ENCODE data around the gene CXCR3.

CXCR3 gene

DNA sequence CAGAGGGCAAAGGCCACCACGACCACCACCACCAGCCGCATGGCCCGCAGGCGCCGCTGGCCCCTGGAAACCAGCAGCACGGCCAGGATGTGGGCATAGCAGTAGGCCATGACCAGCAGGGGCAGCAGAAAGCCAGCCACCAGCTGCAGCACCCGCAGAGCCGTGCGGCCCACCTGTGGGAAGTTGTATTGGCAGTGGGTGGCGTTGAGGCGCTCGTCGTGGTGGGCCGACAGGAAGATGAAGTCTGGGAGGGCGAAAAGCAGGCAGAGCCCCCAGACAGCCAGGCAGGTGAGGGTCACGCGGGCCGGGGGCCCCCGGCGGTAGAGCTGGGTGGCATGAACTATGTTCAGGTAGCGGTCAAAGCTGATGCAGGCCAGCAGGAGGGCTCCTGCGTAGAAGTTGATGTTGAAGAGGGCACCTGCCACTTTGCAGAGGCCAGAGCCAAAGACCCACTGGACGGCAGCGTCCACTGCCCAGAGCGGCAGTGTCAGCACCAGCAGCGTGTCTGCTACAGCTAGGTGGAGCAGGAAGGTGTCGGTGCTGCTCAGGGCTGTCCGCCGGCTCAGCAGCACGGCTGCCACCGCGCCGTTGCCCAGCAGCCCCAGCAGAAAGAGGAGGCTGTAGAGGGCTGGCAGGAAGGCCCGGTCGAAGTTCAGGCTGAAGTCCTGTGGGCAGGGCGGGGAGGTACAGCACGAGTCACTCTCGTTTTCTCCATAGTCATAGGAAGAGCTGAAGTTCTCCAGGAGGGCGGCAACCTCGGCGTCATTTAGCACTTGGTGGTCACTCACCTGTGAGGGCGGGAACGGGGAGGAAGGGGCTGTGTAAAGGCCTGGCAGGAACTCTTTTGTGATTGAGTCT is 1.4 kb downstream of the CXCR3 start (continued):
- TF ChIP-seq, protein P1, sequence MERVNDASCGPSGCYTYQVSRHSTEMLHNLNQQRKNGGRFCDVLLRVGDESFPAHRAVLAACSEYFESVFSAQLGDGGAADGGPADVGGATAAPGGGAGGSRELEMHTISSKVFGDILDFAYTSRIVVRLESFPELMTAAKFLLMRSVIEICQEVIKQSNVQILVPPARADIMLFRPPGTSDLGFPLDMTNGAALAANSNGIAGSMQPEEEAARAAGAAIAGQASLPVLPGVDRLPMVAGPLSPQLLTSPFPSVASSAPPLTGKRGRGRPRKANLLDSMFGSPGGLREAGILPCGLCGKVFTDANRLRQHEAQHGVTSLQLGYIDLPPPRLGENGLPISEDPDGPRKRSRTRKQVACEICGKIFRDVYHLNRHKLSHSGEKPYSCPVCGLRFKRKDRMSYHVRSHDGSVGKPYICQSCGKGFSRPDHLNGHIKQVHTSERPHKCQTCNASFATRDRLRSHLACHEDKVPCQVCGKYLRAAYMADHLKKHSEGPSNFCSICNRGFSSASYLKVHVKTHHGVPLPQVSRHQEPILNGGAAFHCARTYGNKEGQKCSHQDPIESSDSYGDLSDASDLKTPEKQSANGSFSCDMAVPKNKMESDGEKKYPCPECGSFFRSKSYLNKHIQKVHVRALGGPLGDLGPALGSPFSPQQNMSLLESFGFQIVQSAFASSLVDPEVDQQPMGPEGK (CRISPR knock-in tag; IDR thresholded peaks at IDR 0.05; ENCODE audit: borderline replicate concordance): no peak
- TF ChIP-seq ARNTL (CRISPR knock-in tag; IDR thresholded peaks at IDR 0.05; ENCODE audit: borderline replicate concordance, low read depth) (no peak), ESRRG (CRISPR knock-in tag; IDR thresholded peaks at IDR 0.05) (no peak), ZC3H10 (CRISPR knock-in tag; IDR thresholded peaks at IDR 0.05) (no peak), TOX (CRISPR knock-in tag; IDR thresholded peaks at IDR 0.05; ENCODE audit: borderline replicate concordance) (no peak), OSR1 (CRISPR knock-in tag; IDR thresholded peaks at IDR 0.05) (no peak), GLIS3 (CRISPR knock-in tag; IDR thresholded peaks at IDR 0.05) (no peak)

DNA sequence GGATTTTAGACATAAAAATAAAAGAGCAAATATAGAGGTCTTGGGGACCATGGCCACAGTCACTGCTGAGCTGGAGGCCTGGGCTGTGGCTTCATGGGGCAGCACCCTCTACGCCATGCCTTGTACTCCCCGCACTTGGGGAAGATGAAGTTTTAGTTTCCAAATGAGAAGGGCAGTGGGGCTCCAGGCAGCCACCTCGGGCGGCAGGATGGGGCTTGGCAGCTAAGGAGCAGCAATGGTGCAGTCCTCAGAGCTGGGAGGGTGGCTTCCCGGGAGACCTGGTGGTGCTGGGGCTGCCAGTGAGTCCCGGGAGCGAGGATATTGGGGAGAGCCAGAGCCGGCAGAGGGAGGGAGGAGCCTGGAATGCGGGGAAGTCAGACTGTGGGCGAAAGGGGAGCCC is 2.4 kb downstream of the CXCR3 start:
- TF ChIP-seq ZC3H10 (CRISPR knock-in tag; IDR thresholded peaks at IDR 0.05): no peak
- TF ChIP-seq ZFP30 (CRISPR knock-in tag; IDR thresholded peaks at IDR 0.05): no peak
- TF ChIP-seq CSDC2 (CRISPR knock-in tag; IDR thresholded peaks at IDR 0.05): no peak
- no peak for TF ChIP-seq SNAI2 (CRISPR knock-in tag; IDR thresholded peaks at IDR 0.05)
- TF ChIP-seq ZFP3 (CRISPR knock-in tag; IDR thresholded peaks at IDR 0.05): no peak
- TF ChIP-seq RARB (CRISPR knock-in tag; IDR thresholded peaks at IDR 0.05): no peak
- TF ChIP-seq PPARA (CRISPR knock-in tag; IDR thresholded peaks at IDR 0.05; ENCODE audit: borderline replicate concordance): no peak
- no peak for TF ChIP-seq ZNF8 (CRISPR knock-in tag; IDR thresholded peaks at IDR 0.05)
- no peak for TF ChIP-seq OSR1 (CRISPR knock-in tag; IDR thresholded peaks at IDR 0.05)
- TF ChIP-seq, protein P2, sequence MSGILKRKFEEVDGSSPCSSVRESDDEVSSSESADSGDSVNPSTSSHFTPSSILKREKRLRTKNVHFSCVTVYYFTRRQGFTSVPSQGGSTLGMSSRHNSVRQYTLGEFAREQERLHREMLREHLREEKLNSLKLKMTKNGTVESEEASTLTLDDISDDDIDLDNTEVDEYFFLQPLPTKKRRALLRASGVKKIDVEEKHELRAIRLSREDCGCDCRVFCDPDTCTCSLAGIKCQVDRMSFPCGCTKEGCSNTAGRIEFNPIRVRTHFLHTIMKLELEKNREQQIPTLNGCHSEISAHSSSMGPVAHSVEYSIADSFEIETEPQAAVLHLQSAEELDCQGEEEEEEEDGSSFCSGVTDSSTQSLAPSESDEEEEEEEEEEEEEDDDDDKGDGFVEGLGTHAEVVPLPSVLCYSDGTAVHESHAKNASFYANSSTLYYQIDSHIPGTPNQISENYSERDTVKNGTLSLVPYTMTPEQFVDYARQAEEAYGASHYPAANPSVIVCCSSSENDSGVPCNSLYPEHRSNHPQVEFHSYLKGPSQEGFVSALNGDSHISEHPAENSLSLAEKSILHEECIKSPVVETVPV (CRISPR knock-in tag; IDR thresholded peaks at IDR 0.05): no peak
- no peak for TF ChIP-seq TOX (CRISPR knock-in tag; IDR thresholded peaks at IDR 0.05; ENCODE audit: borderline replicate concordance)
- no peak for TF ChIP-seq TCF4 (CRISPR knock-in tag; IDR thresholded peaks at IDR 0.05; ENCODE audit: borderline replicate concordance)
- TF ChIP-seq ZNF565 (CRISPR knock-in tag; conservative IDR thresholded peaks at IDR 0.05; ENCODE audit: low read depth): no peak
- TF ChIP-seq GLIS3 (CRISPR knock-in tag; IDR thresholded peaks at IDR 0.05): no peak
- no peak for TF ChIP-seq ZNF70 (CRISPR knock-in tag; IDR thresholded peaks at IDR 0.05)
- ATAC-seq: no peak

DNA sequence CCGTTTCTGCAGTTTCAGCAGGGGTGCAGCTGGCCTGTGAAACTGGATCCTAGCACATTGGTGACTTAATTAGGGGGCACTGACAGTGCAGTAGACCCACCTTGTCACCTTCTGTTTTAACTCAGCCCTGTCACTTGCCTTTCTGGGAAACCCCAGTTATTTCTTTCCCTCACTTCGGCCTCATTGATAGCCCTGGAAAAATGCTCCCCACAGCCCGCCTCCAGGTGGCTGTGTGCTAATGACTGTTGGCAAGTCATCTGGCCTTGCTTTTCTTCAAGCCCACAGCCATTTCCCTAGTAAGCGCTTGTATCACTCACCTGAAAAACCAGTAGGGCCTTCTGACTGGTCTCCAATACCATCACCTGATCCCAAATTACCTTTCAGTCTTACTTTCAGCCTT is 3.3 kb downstream of the CXCR3 start:
- ATAC-seq: no peak
- TF ChIP-seq ZNF8 (CRISPR knock-in tag; IDR thresholded peaks at IDR 0.05) (no peak), ZC3H10 (CRISPR knock-in tag; IDR thresholded peaks at IDR 0.05) (no peak), ZNF70 (CRISPR knock-in tag; IDR thresholded peaks at IDR 0.05) (no peak), RARB (CRISPR knock-in tag; IDR thresholded peaks at IDR 0.05) (no peak), GLIS3 (CRISPR knock-in tag; IDR thresholded peaks at IDR 0.05) (no peak), ZNF565 (CRISPR knock-in tag; conservative IDR thresholded peaks at IDR 0.05; ENCODE audit: low read depth) (no peak), ARNTL (CRISPR knock-in tag; IDR thresholded peaks at IDR 0.05; ENCODE audit: borderline replicate concordance, low read depth) (no peak), PPARA (CRISPR knock-in tag; IDR thresholded peaks at IDR 0.05; ENCODE audit: borderline replicate concordance) (no peak), OSR1 (CRISPR knock-in tag; IDR thresholded peaks at IDR 0.05) (no peak)
- TF ChIP-seq, protein P3, sequence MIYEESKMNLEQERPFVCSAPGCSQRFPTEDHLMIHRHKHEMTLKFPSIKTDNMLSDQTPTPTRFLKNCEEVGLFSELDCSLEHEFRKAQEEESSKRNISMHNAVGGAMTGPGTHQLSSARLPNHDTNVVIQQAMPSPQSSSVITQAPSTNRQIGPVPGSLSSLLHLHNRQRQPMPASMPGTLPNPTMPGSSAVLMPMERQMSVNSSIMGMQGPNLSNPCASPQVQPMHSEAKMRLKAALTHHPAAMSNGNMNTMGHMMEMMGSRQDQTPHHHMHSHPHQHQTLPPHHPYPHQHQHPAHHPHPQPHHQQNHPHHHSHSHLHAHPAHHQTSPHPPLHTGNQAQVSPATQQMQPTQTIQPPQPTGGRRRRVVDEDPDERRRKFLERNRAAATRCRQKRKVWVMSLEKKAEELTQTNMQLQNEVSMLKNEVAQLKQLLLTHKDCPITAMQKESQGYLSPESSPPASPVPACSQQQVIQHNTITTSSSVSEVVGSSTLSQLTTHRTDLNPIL (CRISPR knock-in tag; IDR thresholded peaks at IDR 0.05; ENCODE audit: low read depth): no peak
- TF ChIP-seq, protein P1 (CRISPR knock-in tag; IDR thresholded peaks at IDR 0.05; ENCODE audit: borderline replicate concordance): no peak
- TF ChIP-seq, protein P2 (CRISPR knock-in tag; IDR thresholded peaks at IDR 0.05): no peak

Measured in SK-N-SH treated with all-trans-retinoic acid at 6 μM for 48 hours (cell line).